H1 (cell line): Measurements from ENCODE around the gene PTGER3. TPM values are rescaled to one million over a fixed set of nuclear protein-coding genes. Genes with fewer than 3 reads are reported as not detected.
A peak's percentile ranks its signal among the peaks of the same experiment; 100 is the strongest.

Experiments
- CTCF ChIA-PET: fragments of 300-600 bp; sonication (Branson Sonifier 250); formaldehyde crosslinking; loops from one replicate; lab custom pipeline; 2021; ENCODE audit not compliant: partially characterized antibody; lab: Charles Lee
- POLR2A ChIA-PET: fragments of 300-600 bp; sonication (Branson Sonifier 250); formaldehyde crosslinking; loops from one replicate; lab custom pipeline; 2021; ENCODE audit warnings: inconsistent platforms; ENCODE audit not compliant: partially characterized antibody; lab: Charles Lee
- DNase-seq, 2 experiments: peaks; one replicate each; pipeline versions ENCODE4 v3.0.0 to v3.0.0-alpha.2; 2010 to 2022; ENCODE audit warnings: low spot score in 2 of 2, low read depth in 1 of 2, mixed read lengths in 1 of 2
- FAIRE-seq: peaks from 2 replicates; lab custom pipeline; 2011; peaks lifted over from hg19 to GRCh38; lab: Jason Lieb, UNC
- H2AFZ ChIP-seq: 2 replicates; pipeline ENCODE4 v1.8.1; 2012; ENCODE audit warnings: low read length, inconsistent platforms
- H2AK5ac ChIP-seq: 2 replicates; pipeline ENCODE4 v1.6.1; 2013; ENCODE audit warnings: low read depth, low read length
- H2BK120ac ChIP-seq: replicated peaks from 2 replicates; pipeline ENCODE3; 2013; ENCODE audit warnings: low read depth, low read length, inconsistent platforms
- H2BK12ac ChIP-seq: 2 replicates; pipeline ENCODE4 v1.6.1; 2013; ENCODE audit warnings: low read depth, low read length
- H2BK15ac ChIP-seq: 2 replicates; pipeline ENCODE4 v1.6.1; 2013; ENCODE audit warnings: low read length
- H2BK20ac ChIP-seq: 2 replicates; pipeline ENCODE4 v1.6.1; 2013; ENCODE audit warnings: low read length
- H2BK5ac ChIP-seq: 2 replicates; pipeline ENCODE4 v1.6.1; 2013; ENCODE audit warnings: low read depth, low read length
- H3K14ac ChIP-seq: 2 replicates; pipeline ENCODE4 v1.6.1; 2013; ENCODE audit warnings: inconsistent platforms; ENCODE audit not compliant: insufficient read length
- H3K18ac ChIP-seq: 2 replicates; pipeline ENCODE4 v1.6.1; 2013; ENCODE audit warnings: low read length; ENCODE audit errors: extremely low read depth
- H3K23ac ChIP-seq: 2 replicates; pipeline ENCODE4 v1.6.1; 2013; ENCODE audit warnings: inconsistent platforms; ENCODE audit not compliant: insufficient read length
- H3K23me2 ChIP-seq: 2 replicates; pipeline ENCODE4 v1.6.1; 2013; ENCODE audit warnings: low read depth, low read length
- H3K27ac ChIP-seq: 2 replicates; pipeline ENCODE4 v1.6.1; 2011; ENCODE audit warnings: low read depth, low read length, inconsistent platforms
- H3K27me3 ChIP-seq, 4 experiments: replicated peaks in 1 of 4; 1 replicate in 1 of 4; 2 replicates in 3 of 4; pipeline versions ENCODE4 v1.6.1 to v1.8.1; 2011 to 2013; ENCODE audit warnings: low read length in 3 of 4, mild to moderate bottlenecking in 3 of 4, inconsistent platforms in 2 of 4, mixed read lengths in 2 of 4, moderate library complexity in 1 of 4; ENCODE audit not compliant: control insufficient read depth in 3 of 4, insufficient read depth in 3 of 4; ENCODE audit errors: extremely low read depth in 1 of 4
- H3K36me3 ChIP-seq, 4 experiments: 2 replicates each; pipeline versions ENCODE4 v1.6.1 to v1.8.1; 2011 to 2013; ENCODE audit warnings: mild to moderate bottlenecking in 4 of 4, low read length in 3 of 4, moderate library complexity in 2 of 4, control low read depth in 1 of 4, inconsistent platforms in 1 of 4; ENCODE audit not compliant: insufficient read depth in 4 of 4, control insufficient read depth in 2 of 4
- H3K4ac ChIP-seq: replicated peaks from 2 replicates; pipeline ENCODE3; 2013; ENCODE audit warnings: low read length, low read depth, mixed read lengths, inconsistent platforms; ENCODE audit not compliant: insufficient read length
- H3K4me1 ChIP-seq, 4 experiments: replicated peaks in 1 of 4; 1 replicate in 1 of 4; 2 replicates in 3 of 4; pipeline versions ENCODE4 v1.6.1 to v1.8.1; 2011 to 2013; ENCODE audit warnings: low read length in 3 of 4, inconsistent platforms in 2 of 4, mixed read lengths in 1 of 4; ENCODE audit not compliant: insufficient read depth in 4 of 4, control insufficient read depth in 3 of 4
- H3K4me2 ChIP-seq, 2 experiments: 2 replicates each; pipeline versions ENCODE4 v1.6.1 to v1.8.1; 2011 to 2013; ENCODE audit warnings: low read depth in 2 of 2, low read length in 2 of 2, control low read depth in 1 of 2, inconsistent platforms in 1 of 2, mild to moderate bottlenecking in 1 of 2; ENCODE audit not compliant: insufficient read depth in 1 of 2
- H3K4me3 ChIP-seq, 4 experiments: fragments of 200-600, 300-600 bp in 1 of 4; sonication (generic), shearing (Covaris generic), sonication (Bioruptor Twin) in 1 of 4; 2 replicates each; pipeline versions ENCODE4 v1.5.1 to v1.8.1; 2011 to 2016; ENCODE audit warnings: low read length in 4 of 4, low read depth in 3 of 4, control low read depth in 2 of 4, inconsistent platforms in 2 of 4, mild to moderate bottlenecking in 2 of 4, mixed read lengths in 1 of 4, moderate library complexity in 1 of 4; ENCODE audit not compliant: insufficient read depth in 2 of 4; ENCODE audit errors: extremely low read depth in 1 of 4
- H3K56ac ChIP-seq: replicated peaks from 2 replicates; pipeline ENCODE3; 2013; ENCODE audit warnings: low read depth, mild to moderate bottlenecking, mixed read lengths, low read length, inconsistent platforms; ENCODE audit not compliant: insufficient read length
- H3K79me1 ChIP-seq: 2 replicates; pipeline ENCODE4 v1.6.1; 2013; ENCODE audit warnings: low read depth, low read length, control low read depth
- H3K79me2 ChIP-seq, 2 experiments: 2 replicates each; pipeline versions ENCODE4 v1.6.1 to v1.8.1; 2012 to 2013; ENCODE audit warnings: low read length in 2 of 2, mild to moderate bottlenecking in 2 of 2, inconsistent platforms in 1 of 2; ENCODE audit not compliant: insufficient read depth in 2 of 2, control insufficient read depth in 1 of 2
- H3K9ac ChIP-seq, 4 experiments: replicated peaks in 1 of 4; 1 replicate in 1 of 4; 2 replicates in 3 of 4; pipeline versions ENCODE4 v1.6.1 to v1.8.1; 2011 to 2013; ENCODE audit warnings: low read depth in 3 of 4, low read length in 3 of 4, control low read depth in 2 of 4, mild to moderate bottlenecking in 2 of 4, moderate library complexity in 2 of 4, inconsistent platforms in 1 of 4; ENCODE audit errors: extremely low read depth in 1 of 4
- H3K9me3 ChIP-seq, 2 experiments: 2 replicates each; pipeline versions ENCODE4 v1.6.1 to v1.8.1; 2012 to 2013; ENCODE audit warnings: mild to moderate bottlenecking in 2 of 2, moderate library complexity in 2 of 2, control low read depth in 1 of 2, inconsistent platforms in 1 of 2, low read depth in 1 of 2, low read length in 1 of 2, mixed read lengths in 1 of 2; ENCODE audit not compliant: insufficient read depth in 2 of 2
- H4K20me1 ChIP-seq, 2 experiments: replicated peaks in 1 of 2; 2 replicates each; pipeline versions ENCODE3 to v1.8.1; 2011 to 2013; ENCODE audit warnings: inconsistent platforms in 2 of 2, low read length in 2 of 2, mild to moderate bottlenecking in 1 of 2; ENCODE audit not compliant: insufficient read depth in 2 of 2, control insufficient read depth in 1 of 2
- H4K5ac ChIP-seq: 2 replicates; pipeline ENCODE4 v1.6.1; 2013; ENCODE audit warnings: low read length, low read depth, mixed read lengths, inconsistent platforms; ENCODE audit not compliant: insufficient read length
- H4K8ac ChIP-seq: 2 replicates; pipeline ENCODE4 v1.8.0; 2013; ENCODE audit warnings: mild to moderate bottlenecking, moderate library complexity, low read length, inconsistent platforms; ENCODE audit not compliant: insufficient read depth; ENCODE audit errors: extremely low read depth
- H4K91ac ChIP-seq: replicated peaks from 2 replicates; pipeline ENCODE3; 2013; ENCODE audit warnings: low read length, mixed read lengths, inconsistent platforms; ENCODE audit not compliant: insufficient read length
- BRCA1 ChIP-seq: IDR thresholded peaks from 2 replicates; pipeline ENCODE4 v1.6.1; 2012; ENCODE audit warnings: low read depth, low read length, improper control_type of control experiment
- CREB1 ChIP-seq: IDR thresholded peaks from 2 replicates; pipeline ENCODE4 v1.6.1; 2012; ENCODE audit warnings: inconsistent platforms
- EGR1 ChIP-seq: IDR thresholded peaks from 2 replicates; pipeline ENCODE4 v1.6.1; 2011; ENCODE audit warnings: low read depth, low read length, borderline replicate concordance
- EZH2 ChIP-seq: fragments of 200-600 bp; sonication (generic); IDR thresholded peaks from 2 replicates; pipeline ENCODE4 v1.7.1; 2012; ENCODE audit warnings: low read depth, mild to moderate bottlenecking, moderate library complexity, low read length, inconsistent platforms; ENCODE audit not compliant: severe bottlenecking
- KDM5A ChIP-seq: fragments of 200-600 bp; IDR thresholded peaks from 2 replicates; pipeline ENCODE4 v1.7.1; 2012; ENCODE audit warnings: mild to moderate bottlenecking, low read length, inconsistent platforms, mixed read lengths
- RAD21 ChIP-seq, 2 experiments: IDR thresholded peaks in 1 of 2; conservative IDR thresholded peaks in 1 of 2; 2 replicates each; pipeline ENCODE4 v1.6.1; 2011; ENCODE audit warnings: low read depth in 2 of 2, low read length in 2 of 2, improper control_type of control experiment in 1 of 2, inconsistent platforms in 1 of 2, mild to moderate bottlenecking in 1 of 2, moderate library complexity in 1 of 2
- RBBP5 ChIP-seq: IDR thresholded peaks from 2 replicates; pipeline ENCODE4 v1.7.1; 2012; ENCODE audit warnings: low read depth, mild to moderate bottlenecking, inconsistent platforms, low read length, moderate library complexity, borderline replicate concordance
- SIRT6 ChIP-seq: IDR thresholded peaks from one replicate; pipeline ENCODE4 v1.7.1; 2012; ENCODE audit warnings: low read length, inconsistent platforms
- SRF ChIP-seq: IDR thresholded peaks from 2 replicates; pipeline ENCODE4 v1.6.1; 2011; ENCODE audit warnings: mild to moderate bottlenecking, low read depth, low read length, moderate library complexity
- SUZ12 ChIP-seq: fragments of 200-600 bp; sonication (generic); IDR thresholded peaks from 2 replicates; pipeline ENCODE4 v1.6.1; 2012; ENCODE audit warnings: mild to moderate bottlenecking, inconsistent platforms, low read length, moderate library complexity, mixed read lengths
- ZNF274 ChIP-seq: IDR thresholded peaks from 2 replicates; pipeline ENCODE4 v1.7.0; 2012; ENCODE audit warnings: low read length, borderline replicate concordance; ENCODE audit errors: extremely low read depth
- polyA plus RNA-seq, 7 experiments: library from polyadenylated mRNA; depleted of rRNA in 3 of 7; stranded (reverse) in 5 of 7; unstranded in 2 of 7; fragments of >200 nt in 5 of 7; fragments of 200-250 nt in 2 of 7; gene quantifications; 1 replicate in 5 of 7; 2 replicates in 1 of 7; 4 replicates in 1 of 7; pipeline versions ENCODE4 v1.2.1 to v1.2.3, GENCODE V29; 2011 to 2013; ENCODE audit warnings: missing spikeins in 2 of 7, mixed read lengths in 2 of 7
- total RNA-seq: library from RNA; stranded (reverse); fragmentation: NEBNext Ultra II Directional; extraction: Animal tissue kit (Norgen Biotek cat#: 25700); gene quantifications from 2 replicates; pipeline ENCODE4 v1.2.1, GENCODE V29; 2021
- TF ChIP-seq, protein P1 (sequence below): IDR thresholded peaks from 2 replicates; pipeline ENCODE4 v1.6.1; 2012; ENCODE audit warnings: inconsistent platforms

PTGER3 gene
- total and polyA plus RNA-seq, 2 of the 8 experiments (the other 6 are each of a cell fraction or from before 2014, with no cell fraction given), result 0.38 to 0.82 TPM

DNA sequence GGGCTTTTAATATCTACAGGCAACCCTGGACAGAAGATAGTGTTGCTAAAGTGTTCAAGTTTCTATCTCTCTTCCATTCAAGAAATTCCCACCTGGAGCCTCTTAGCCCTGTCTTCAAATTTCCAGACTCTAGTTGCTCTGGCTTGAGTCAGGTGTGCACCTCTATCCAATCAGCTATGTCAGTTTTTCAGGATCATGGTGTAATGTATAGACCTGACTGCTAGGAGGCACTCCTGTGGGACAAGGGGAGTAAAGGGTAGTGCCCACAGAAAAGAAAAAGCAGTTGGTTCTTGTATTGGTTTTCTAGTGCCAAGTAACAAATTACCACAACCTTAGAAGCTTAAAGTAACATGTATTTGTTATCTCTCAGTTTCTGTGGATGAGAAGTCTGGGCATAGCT is 39.4 kb upstream of the PTGER3 start:
- no peaks in the 10 kb centered on the region for H3K9me3 ChIP-seq
- no peak overlapping the region for H3K4ac ChIP-seq
- H3K36me3 ChIP-seq, result no peaks in the 10 kb centered on the region
- H4K20me1 ChIP-seq, result no peaks in the 10 kb centered on the region
- H2BK5ac ChIP-seq, result no peak overlapping the region
- H2BK120ac ChIP-seq, result no peak overlapping the region
- no peak overlapping the region for H4K8ac ChIP-seq
- no peak for FAIRE-seq
- ChIA-PET POLR2A (no interaction called here), CTCF (interaction anchor here (0.8 to 1.6 kb wide), 6 partner anchors 9 to 397 kb away, joined by 3 to 7 read pairs (median 4); partner anchors contain the start of gene PTGER3)
- H3K79me2 ChIP-seq, result no peaks in the 10 kb centered on the region
- no peak overlapping the region for H3K4me3 ChIP-seq
- H3K18ac ChIP-seq, result no peak overlapping the region
- no peak overlapping the region for H3K9ac ChIP-seq
- peaks cover 1 to 9% (median 5%) of the 10 kb centered on the region in 4 experiments; a peak in 5 of 7 replicates for H3K27me3 ChIP-seq
- H3K23me2 ChIP-seq, result no peaks in the 10 kb centered on the region
- no peak overlapping the region for H3K23ac ChIP-seq
- H4K5ac ChIP-seq, result no peak overlapping the region
- no peak for DNase-seq
- no peak overlapping the region for H4K91ac ChIP-seq
- H2BK15ac ChIP-seq, result no peak overlapping the region
- H3K27ac ChIP-seq, result no peak overlapping the region
- H3K4me1 ChIP-seq, result no peaks in the 10 kb centered on the region
- no peak overlapping the region for H2AFZ ChIP-seq
- no peak overlapping the region for H3K4me2 ChIP-seq
- no peak overlapping the region for H3K56ac ChIP-seq
- H3K14ac ChIP-seq, result no peak overlapping the region
- no peaks in the 10 kb centered on the region for H3K79me1 ChIP-seq
- H2BK12ac ChIP-seq, result no peak overlapping the region
- H2BK20ac ChIP-seq, result no peak overlapping the region
- H2AK5ac ChIP-seq, result no peak overlapping the region
- TF ChIP-seq CREB1 (no peak), KDM5A (no peak), RAD21 (IDR thresholded peaks at IDR 0.05 in 1 of 2, conservative IDR thresholded peaks at IDR 0.05 in 1 of 2; ENCODE audit: low read depth in 2 of 2, low read length in 2 of 2) (peak; percentile 8 to 12; a peak in 1 of 4 replicates), EZH2 (no peak), ZNF274 (no peak), EGR1 (no peak), BRCA1 (no peak), SUZ12 (no peak), SIRT6 (no peak), RBBP5 (no peak), SRF (no peak)
- TF ChIP-seq, protein P1, sequence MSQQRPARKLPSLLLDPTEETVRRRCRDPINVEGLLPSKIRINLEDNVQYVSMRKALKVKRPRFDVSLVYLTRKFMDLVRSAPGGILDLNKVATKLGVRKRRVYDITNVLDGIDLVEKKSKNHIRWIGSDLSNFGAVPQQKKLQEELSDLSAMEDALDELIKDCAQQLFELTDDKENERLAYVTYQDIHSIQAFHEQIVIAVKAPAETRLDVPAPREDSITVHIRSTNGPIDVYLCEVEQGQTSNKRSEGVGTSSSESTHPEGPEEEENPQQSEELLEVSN, result no peak
